Measurements from ENCODE around the gene TUBB2B. TPM values are rescaled to one million over a fixed set of nuclear protein-coding genes. Genes with fewer than 3 reads are reported as not detected.
A peak's percentile ranks its signal among the peaks of the same experiment; 100 is the strongest.

The TUBB2B gene
- total RNA-seq, 4 donors from 2014 or later: 2.4 to 7.4 (median 4.5) TPM

DNA sequence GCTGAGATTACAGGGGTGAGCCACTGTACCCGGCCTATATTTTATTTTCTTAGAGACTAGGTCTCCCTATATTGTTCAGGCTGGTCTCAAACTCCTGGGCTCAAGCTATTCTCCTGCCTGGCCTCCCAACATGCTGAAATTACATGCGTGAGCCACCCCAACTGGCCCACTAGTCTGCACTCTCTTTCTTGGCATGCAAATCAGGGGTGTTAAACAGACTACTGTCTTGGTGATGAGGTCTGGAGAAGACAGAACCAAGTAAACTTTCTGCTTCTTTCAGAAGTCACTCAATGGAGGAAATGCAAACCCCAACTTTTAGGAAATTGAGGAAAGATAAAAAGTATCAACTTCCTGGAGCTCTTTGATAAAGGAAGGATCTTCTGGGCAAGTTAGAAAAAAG is 8.0 kb upstream of the TUBB2B start:
- no peak for TF ChIP-seq POLR2A (IDR thresholded peaks at IDR 0.05)
- TF ChIP-seq, protein P1, sequence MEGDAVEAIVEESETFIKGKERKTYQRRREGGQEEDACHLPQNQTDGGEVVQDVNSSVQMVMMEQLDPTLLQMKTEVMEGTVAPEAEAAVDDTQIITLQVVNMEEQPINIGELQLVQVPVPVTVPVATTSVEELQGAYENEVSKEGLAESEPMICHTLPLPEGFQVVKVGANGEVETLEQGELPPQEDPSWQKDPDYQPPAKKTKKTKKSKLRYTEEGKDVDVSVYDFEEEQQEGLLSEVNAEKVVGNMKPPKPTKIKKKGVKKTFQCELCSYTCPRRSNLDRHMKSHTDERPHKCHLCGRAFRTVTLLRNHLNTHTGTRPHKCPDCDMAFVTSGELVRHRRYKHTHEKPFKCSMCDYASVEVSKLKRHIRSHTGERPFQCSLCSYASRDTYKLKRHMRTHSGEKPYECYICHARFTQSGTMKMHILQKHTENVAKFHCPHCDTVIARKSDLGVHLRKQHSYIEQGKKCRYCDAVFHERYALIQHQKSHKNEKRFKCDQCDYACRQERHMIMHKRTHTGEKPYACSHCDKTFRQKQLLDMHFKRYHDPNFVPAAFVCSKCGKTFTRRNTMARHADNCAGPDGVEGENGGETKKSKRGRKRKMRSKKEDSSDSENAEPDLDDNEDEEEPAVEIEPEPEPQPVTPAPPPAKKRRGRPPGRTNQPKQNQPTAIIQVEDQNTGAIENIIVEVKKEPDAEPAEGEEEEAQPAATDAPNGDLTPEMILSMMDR (IDR thresholded peaks at IDR 0.05): no peak
- no peaks in the 10 kb centered on the region for H3K9me3 ChIP-seq
- H3K4me1 ChIP-seq: peaks cover 0 to 14% (median 9%) of the 10 kb centered on the region in 4 donors
- H3K4me3 ChIP-seq: no peak overlapping the region
- peaks cover 0 to 4% of the 10 kb centered on the region in 2 donors for H3K27me3 ChIP-seq
- H3K27ac ChIP-seq: no peak overlapping the region
- H3K36me3 ChIP-seq: no peaks in the 10 kb centered on the region
- DNase-seq: no peak

DNA sequence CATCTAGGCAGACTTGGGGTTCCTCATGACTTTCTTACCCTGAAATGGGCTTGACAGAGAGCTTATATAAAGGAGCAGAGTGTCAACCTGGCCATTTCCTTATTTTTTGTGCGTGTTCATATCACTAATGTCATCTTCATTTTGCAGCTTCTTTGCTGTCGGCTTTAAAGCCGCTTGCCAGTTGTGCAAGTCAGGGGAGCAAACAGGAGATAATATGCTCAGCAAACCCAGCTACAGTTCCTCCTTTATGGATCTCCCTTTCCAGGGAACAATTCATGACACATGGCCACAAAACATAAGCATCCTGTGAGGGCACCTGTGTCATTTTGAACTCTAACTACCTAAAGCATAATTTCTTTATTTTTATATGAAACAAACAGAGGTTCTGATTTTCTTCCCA is 6.5 kb upstream of the TUBB2B start:
- Histone ChIP-seq H3K27me3 (peaks cover 0 to 19% of the 10 kb centered on the region in 2 donors), H3K36me3 (no peaks in the 10 kb centered on the region), H3K27ac (no peak overlapping the region), H3K4me1 (peaks cover 0 to 26% (median 21%) of the 10 kb centered on the region in 4 donors), H3K9me3 (no peaks in the 10 kb centered on the region), H3K4me3 (no peak overlapping the region)
- no peak for DNase-seq
- TF ChIP-seq, protein P1 (IDR thresholded peaks at IDR 0.05): no peak
- TF ChIP-seq POLR2A (IDR thresholded peaks at IDR 0.05): no peak

DNA sequence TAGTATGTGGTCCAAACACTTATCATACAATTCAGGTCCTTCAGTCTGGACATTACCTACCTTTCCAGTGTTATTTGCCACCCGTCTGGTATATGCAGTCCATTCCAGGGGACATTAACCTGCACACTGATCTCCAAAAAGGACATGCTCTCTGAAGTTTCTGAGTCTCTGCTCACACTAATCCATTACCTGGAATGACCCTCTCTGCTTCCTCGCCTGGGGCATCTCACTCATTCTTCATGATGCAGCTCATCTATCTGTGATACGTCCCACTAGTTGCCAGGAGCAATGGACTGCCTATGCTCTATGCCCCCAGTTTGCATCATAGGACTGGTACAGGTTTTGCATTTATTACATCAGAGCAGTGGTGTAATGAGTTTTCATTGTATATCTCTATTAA is 5.9 kb upstream of the TUBB2B start:
- no peaks in the 10 kb centered on the region for H3K36me3 ChIP-seq
- peaks cover 0 to 32% (median 26%) of the 10 kb centered on the region in 4 donors for H3K4me1 ChIP-seq
- no peak overlapping the region for H3K4me3 ChIP-seq
- H3K27me3 ChIP-seq: peaks cover 0 to 24% of the 10 kb centered on the region in 2 donors
- no peaks in the 10 kb centered on the region for H3K9me3 ChIP-seq
- DNase-seq: no peak
- no peak overlapping the region for H3K27ac ChIP-seq
- TF ChIP-seq, protein P1 (IDR thresholded peaks at IDR 0.05): no peak
- TF ChIP-seq POLR2A (IDR thresholded peaks at IDR 0.05): no peak

GRCh38 chr6:3232017-3232945 is 4.8 kb upstream of the TUBB2B start:
- Histone ChIP-seq H3K9me3 (no peaks in the 10 kb centered on the region), H3K27ac (no peak overlapping the region), H3K4me1 (peaks cover 4 to 42% (median 36%) of the 10 kb centered on the region in 4 donors), H3K27me3 (peaks cover 4 to 35% of the 10 kb centered on the region in 2 donors), H3K4me3 (peak overlapping the region in 3 of 4 donors; percentile 27 to 52 (median 50)), H3K36me3 (no peaks in the 10 kb centered on the region)
- TF ChIP-seq POLR2A (IDR thresholded peaks at IDR 0.05): no peak
- TF ChIP-seq, protein P1 (IDR thresholded peaks at IDR 0.05): no peak
- DNase-seq: no peak

DNA sequence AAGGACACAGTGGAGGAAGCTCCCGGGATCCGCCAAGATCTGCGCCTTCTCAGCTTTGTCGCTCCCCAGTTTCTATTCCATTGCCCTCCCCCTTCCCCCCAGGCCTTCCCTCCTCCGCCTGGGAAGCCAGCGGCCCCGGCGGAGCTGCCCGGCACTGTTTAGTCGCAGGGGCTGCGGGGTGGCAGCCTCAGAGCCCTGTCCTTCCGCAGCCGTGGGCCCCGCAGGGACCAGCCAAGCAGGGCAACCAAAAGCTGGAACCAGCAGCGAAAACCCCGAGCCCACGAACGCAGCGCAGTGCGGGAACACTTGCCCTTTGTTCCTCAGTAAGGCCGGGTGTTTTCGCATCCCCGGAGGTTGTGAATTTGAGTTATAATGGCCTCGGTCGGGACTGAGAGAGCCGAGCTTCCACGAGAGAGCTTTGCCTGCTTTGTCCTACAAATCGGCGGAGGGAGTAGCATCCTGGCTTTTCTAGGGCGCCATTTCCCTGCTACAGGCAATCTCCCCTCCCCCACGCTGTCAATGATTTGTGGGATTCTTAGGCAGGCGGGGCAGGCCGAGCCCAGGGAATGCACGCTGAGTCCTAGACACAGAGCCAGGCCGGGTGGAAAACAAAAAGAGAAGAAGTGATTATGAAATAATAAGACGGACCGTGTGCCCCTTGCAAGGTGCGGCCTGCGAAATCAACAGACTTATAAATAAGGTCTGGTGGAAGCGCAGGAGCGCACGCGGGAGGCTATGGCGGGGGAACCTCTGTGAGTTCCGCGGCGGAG is 4.0 kb upstream of the TUBB2B start:
- peak; percentile 19 to 85 (median 79) for DNase-seq
- Histone ChIP-seq H3K4me3 (peak overlapping the region; percentile 27 to 52 (median 40)), H3K27ac (peak overlapping the region in 3 of 4 donors; percentile 24 to 53 (median 27)), H3K4me1 (peaks cover 11 to 51% (median 44%) of the 10 kb centered on the region in 4 donors), H3K9me3 (no peaks in the 10 kb centered on the region), H3K27me3 (peaks cover 10 to 37% of the 10 kb centered on the region in 2 donors), H3K36me3 (no peaks in the 10 kb centered on the region)
- TF ChIP-seq POLR2A (IDR thresholded peaks at IDR 0.05): no peak
